ENCODE measurements around the gene DAPP1. TPM values are rescaled to one million over a fixed set of nuclear protein-coding genes. Genes with fewer than 3 reads are reported as not detected.

The DAPP1 gene
- total and polyA plus RNA-seq, 2 donors (not counting 3 experiments of a cell fraction or from before 2014, with no cell fraction given), result not detected

- CTCF ChIA-PET, result interaction anchor here (1.0 to 2.5 kb wide), 7 partner anchors 19 to 249 kb away, joined by 3 to 19 read pairs (median 5); partner anchors contain the start of genes DNAJB14 and TRMT10A
- H2AFZ ChIP-seq (ENCODE audit: low read depth, low read length), result no peak overlapping the region
- no peak for FAIRE-seq
These were observed 7.3 kb upstream of the DAPP1 start for GRCh38 chr4:99809326-99809725.

More at GRCh38 chr4:99809326-99809725, 7.3 kb upstream of the DAPP1 start:
- TF ChIP-seq POLR2AphosphoS5 (IDR thresholded peaks at IDR 0.05; ENCODE audit: insufficient read depth, low read depth, low read length) (no peak), GATA2 (IDR thresholded peaks at IDR 0.05; ENCODE audit: insufficient read depth, insufficient read length, low read depth, low read length) (no peak), JUN (IDR thresholded peaks at IDR 0.05; ENCODE audit: borderline replicate concordance, insufficient read depth, insufficient read length, low read depth) (no peak), EZH2 (IDR thresholded peaks at IDR 0.05; ENCODE audit: borderline replicate concordance, low read depth, low read length, severe bottlenecking) (no peak), MAX (IDR thresholded peaks at IDR 0.05; ENCODE audit: insufficient read depth, insufficient read length) (no peak), MYC (IDR thresholded peaks at IDR 0.05; ENCODE audit: low read depth, low read length) (no peak), FOS (IDR thresholded peaks at IDR 0.05; ENCODE audit: borderline replicate concordance, insufficient read depth, low read length) (no peak), CTCF (IDR thresholded peaks at IDR 0.05; ENCODE audit: extremely low read depth in 1 of 2, insufficient read depth in 1 of 2, low read depth in 1 of 2, low read length in 2 of 2) (no peak), POLR2A (IDR thresholded peaks at IDR 0.05; ENCODE audit: low read depth, low read length) (no peak)
- no peaks in the 10 kb centered on the region for H3K9me3 ChIP-seq (replicated peaks; ENCODE audit: control insufficient read depth, insufficient read depth, low read length)
- POLR2A ChIA-PET, result no interaction called here
- no peak overlapping the region for H3K9ac ChIP-seq (replicated peaks; ENCODE audit: extremely low read depth, insufficient read depth, low read length)
- no TSS peak for BruUV-seq (replicated peaks)
- no peak overlapping the region for H3K4me3 ChIP-seq (replicated peaks in 1 of 3; ENCODE audit: insufficient read depth in 1 of 3, low read depth in 1 of 3, low read length in 3 of 3)
- no peaks in the 10 kb centered on the region for H4K20me1 ChIP-seq (replicated peaks; ENCODE audit: control insufficient read depth, extremely low read depth, insufficient read depth, low read length)
- H3K4me1 ChIP-seq (ENCODE audit: control insufficient read depth, extremely low read depth, insufficient read depth, low read length), result no peaks in the 10 kb centered on the region
- intact Hi-C loops (cut with micrococcal nuclease), result loop anchor here (2.0 to 10.0 kb wide), 2 partner anchors 345 to 691 kb away; no protein-coding TSS in a partner anchor
- H3K79me2 ChIP-seq (ENCODE audit: control insufficient read depth, insufficient read depth, low read length), result no peaks in the 10 kb centered on the region
- no peaks in the 10 kb centered on the region for H3K9me1 ChIP-seq (replicated peaks; ENCODE audit: control insufficient read depth, extremely low read depth, insufficient read depth, low read length)
- dilution Hi-C loops (cut with MboI; ENCODE audit: extremely low pct_ligation_motif_present, low sequenced_read_pairs), result no loop called here
- H3K27ac ChIP-seq (ENCODE audit: insufficient read depth, low read depth, low read length), result no peak overlapping the region
- H3K36me3 ChIP-seq (ENCODE audit: control insufficient read depth in 2 of 2, extremely low read depth in 1 of 2, insufficient read depth in 2 of 2, low read length in 2 of 2), result no peaks in the 10 kb centered on the region
- no peaks in the 10 kb centered on the region for H3K27me3 ChIP-seq (ENCODE audit: control insufficient read depth in 2 of 2, insufficient read depth in 2 of 2, low read length in 2 of 2)
- no peak for DNase-seq (ENCODE audit: low read depth, low spot score)
- H3K4me2 ChIP-seq (ENCODE audit: insufficient read depth, low read length), result no peak overlapping the region
